Measurements from ENCODE around the gene KLHL20. TPM values are rescaled to one million over a fixed set of nuclear protein-coding genes. Genes with fewer than 3 reads are reported as not detected.

KLHL20 gene
- total and polyA plus RNA-seq, 2 of the 13 experiments (the other 11 are each of a cell fraction or from before 2014, with no cell fraction given): 7.4 to 14.3 TPM

GRCh38 chr1:173824315-173825081, 109.7 kb downstream of the KLHL20 start, which contains the start of the genes CENPL and DARS2:
TSS of gene CENPL (minus strand) at chr1:173824883. CDS start at chr1:173811299, 13,584 bp downstream.
TSS of gene DARS2 (plus strand) at chr1:173824673. CDS start at chr1:173825230, 557 bp downstream.
- H3K27ac ChIP-seq (ENCODE audit: extremely low read length, insufficient read depth, low read length): peak within 1 kb of the TSS; percentile 89
- peak within 1 kb of the TSS; percentile 96 for H2AFZ ChIP-seq (ENCODE audit: low read length)
- H3K4me3 ChIP-seq (replicated peaks in 1 of 3; ENCODE audit: insufficient read depth in 1 of 3, low read depth in 2 of 3, low read length in 3 of 3): peak within 1 kb of the TSS; percentile 69 to 99 (median 80)
- peaks cover 45% of the 10 kb centered on the region for H3K4me1 ChIP-seq (ENCODE audit: insufficient read depth, low read length)
- CTCF ChIA-PET (ENCODE audit: low intra/inter-chr PET ratio, low total read pairs): interaction anchor here (1.0 kb wide), 1 partner anchor 133 kb away, joined by 3 read pairs; no protein-coding TSS in a partner anchor
- in situ Hi-C loops (cut with HindIII; ENCODE audit: extremely low pct_ligation_motif_present, low pct_unique_long_range_greater_than_20kb) (loop anchor here (5.0 to 25.0 kb wide), 3 partner anchors 110 to 1087 kb away; partner anchors contain the start of gene KLHL20), intact Hi-C loops (cut with micrococcal nuclease; ENCODE audit: unreplicated experiment) (loop anchor here (1.0 to 10.0 kb wide), 5 partner anchors 109 to 1080 kb away; no protein-coding TSS in a partner anchor)
- ATAC-seq: peak; percentile 94
- no peaks in the 10 kb centered on the region for H3K9me3 ChIP-seq (ENCODE audit: low read length)
- H3K79me2 ChIP-seq (ENCODE audit: insufficient read depth, low read length): peaks cover 40% of the 10 kb centered on the region
- FAIRE-seq: peak; percentile 81
- H3K36me3 ChIP-seq (replicated peaks in 1 of 2; ENCODE audit: control insufficient read depth in 1 of 2, insufficient read depth in 2 of 2, low read length in 2 of 2): no peaks in the 10 kb centered on the region
- BruUV-seq (replicated peaks): TSS peak; percentile 88
- under 1% methylated on average over 47 of the region's 55 CpGs for WGBS (ENCODE audit: low lambda C conversion rate)
- H3K4me2 ChIP-seq (ENCODE audit: low read depth, low read length): peak within 1 kb of the TSS; percentile 79
- DNase-seq (ENCODE audit: low spot score): peak; percentile 96
- peak within 1 kb of the TSS; percentile 87 for H3K9ac ChIP-seq (ENCODE audit: insufficient read depth, low read depth, low read length)
- POLR2A ChIA-PET: interaction anchor here (0.8 to 3.2 kb wide), 4 partner anchors 30 to 348 kb away, joined by 3 to 20 read pairs (median 6); partner anchors contain the start of genes GAS5, KLHL20, PRDX6 and ZBTB37
- H4K20me1 ChIP-seq (ENCODE audit: insufficient read depth, low read length): no peaks in the 10 kb centered on the region
- no peaks in the 10 kb centered on the region; a peak in 1 of 5 replicates for H3K27me3 ChIP-seq (ENCODE audit: control insufficient read depth in 1 of 2, insufficient read depth in 2 of 2, low read length in 2 of 2)
- TF ChIP-seq ELF1 (CRISPR knock-in tag; IDR thresholded peaks at IDR 0.05) (peak; percentile 97), KAT8 (CRISPR knock-in tag; IDR thresholded peaks at IDR 0.05) (peak; percentile 92), SALL1 (CRISPR knock-in tag; IDR thresholded peaks at IDR 0.05) (peak; percentile 52), FOXP4 (CRISPR knock-in tag; IDR thresholded peaks at IDR 0.05) (peak; percentile 36; the same call in 1 of the 2 replicates), ZNF274 (CRISPR knock-in tag; IDR thresholded peaks at IDR 0.05) (no peak; the same call in 1 of the 2 replicates), MTF2 (CRISPR knock-in tag; IDR thresholded peaks at IDR 0.05; ENCODE audit: borderline replicate concordance) (no peak), BATF2 (CRISPR knock-in tag; IDR thresholded peaks at IDR 0.05) (0 out of 2 replicates have a peak, but pooled peaks have one; percentile 60), ZSCAN30 (CRISPR knock-in tag; IDR thresholded peaks at IDR 0.05) (no peak), EEA1 (CRISPR knock-in tag; IDR thresholded peaks at IDR 0.05; ENCODE audit: borderline replicate concordance) (peak; percentile 41; the same call in 1 of the 2 replicates), ARID5B (CRISPR knock-in tag; IDR thresholded peaks at IDR 0.05) (no peak), ZNF30 (CRISPR knock-in tag; IDR thresholded peaks at IDR 0.05) (0 out of 2 replicates have a peak, but pooled peaks have one; percentile 22), JDP2 (CRISPR knock-in tag; IDR thresholded peaks at IDR 0.05; ENCODE audit: borderline replicate concordance) (no peak), NR2F2 (IDR thresholded peaks at IDR 0.05; ENCODE audit: borderline replicate concordance, low read depth) (peak; percentile 8; the same call in 1 of the 2 replicates), MBNL3 (CRISPR knock-in tag; conservative IDR thresholded peaks at IDR 0.05) (no peak), TBX2 (CRISPR knock-in tag; IDR thresholded peaks at IDR 0.05; ENCODE audit: borderline replicate concordance) (peak; percentile 59), ZNF34 (CRISPR knock-in tag; IDR thresholded peaks at IDR 0.05; ENCODE audit: borderline replicate concordance) (no peak), KDM1A (CRISPR knock-in tag; IDR thresholded peaks at IDR 0.05) (no peak)

Measured in HepG2 (cell line).